ENCODE data around the gene ICE1. TPM values are rescaled to one million over a fixed set of nuclear protein-coding genes. Genes with fewer than 3 reads are reported as not detected.

ICE1 gene
- total RNA-seq, 4 donors from 2014 or later, result 24.5 to 39.9 (median 31.4) TPM

DNA sequence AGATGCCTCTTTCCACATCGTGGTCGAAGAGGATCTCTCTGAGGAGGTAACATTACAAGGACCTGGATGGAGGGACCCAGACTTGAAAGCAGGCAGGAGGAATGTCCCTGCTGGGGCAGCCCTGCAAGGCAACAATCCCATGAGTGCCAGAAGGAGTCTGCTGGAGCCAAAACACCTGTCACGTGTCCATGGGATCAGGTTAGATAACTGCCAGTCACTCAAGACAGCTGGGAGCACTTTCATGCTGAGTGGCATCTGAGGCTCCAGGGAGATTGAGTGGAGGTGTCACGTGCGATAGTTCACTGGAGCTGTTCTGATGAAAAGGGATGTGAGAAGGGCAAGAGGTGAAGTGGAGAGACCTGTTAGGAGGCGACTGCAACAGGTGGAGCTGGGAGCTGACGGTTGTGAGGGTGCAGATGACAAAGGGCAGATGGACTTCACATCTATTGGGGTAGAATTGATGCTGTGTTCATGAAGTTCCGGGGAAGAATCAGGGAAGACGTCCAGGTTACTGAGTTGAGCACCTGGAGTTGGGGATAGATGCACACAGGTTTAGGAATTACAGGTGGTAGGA, 68.4 kb downstream of the ICE1 start:
- no peak for TF ChIP-seq CTCF (IDR thresholded peaks at IDR 0.05; ENCODE audit: low read depth)

DNA sequence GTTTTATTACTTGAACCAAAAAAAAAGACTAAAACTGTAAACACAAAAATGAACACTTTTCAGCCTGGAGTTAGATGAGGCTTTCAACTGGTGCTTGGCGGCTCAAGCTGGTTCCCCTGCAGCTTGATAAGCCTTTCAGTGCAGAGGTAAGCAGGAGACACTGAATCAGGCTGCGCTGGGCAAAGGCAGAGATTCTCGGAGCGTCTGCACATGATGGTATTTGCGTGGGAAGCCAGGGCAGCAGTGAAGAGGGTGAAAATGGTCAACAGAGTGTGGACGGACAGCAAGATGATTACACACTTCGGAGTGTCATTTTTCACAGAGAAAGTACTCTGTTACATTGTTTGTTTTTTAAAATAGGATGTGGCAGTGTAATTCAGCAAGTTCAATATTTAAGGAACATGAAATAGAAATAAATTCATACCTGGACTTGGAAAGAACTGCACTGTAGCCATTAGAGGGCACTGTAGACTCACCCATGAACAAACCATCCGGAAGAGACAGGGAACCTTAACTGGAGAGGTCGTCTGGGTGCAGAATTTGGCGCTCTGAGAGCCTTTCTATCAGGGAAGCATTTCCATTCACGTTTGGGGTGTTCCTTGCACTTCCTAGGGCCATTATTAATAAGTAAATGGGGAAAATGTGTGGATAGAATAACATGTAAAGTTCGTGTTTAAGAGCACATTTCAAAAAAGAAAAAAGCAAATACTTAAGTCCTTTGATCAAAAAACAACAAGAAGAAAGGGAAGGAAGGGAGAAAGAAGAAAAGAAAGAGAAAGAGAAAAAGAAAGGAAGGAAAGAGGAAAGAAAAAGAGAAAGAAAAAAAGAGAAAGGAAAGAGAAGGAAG, 69.8 kb downstream of the ICE1 start:
- TF ChIP-seq CTCF (IDR thresholded peaks at IDR 0.05; ENCODE audit: low read depth), result no peak

DNA sequence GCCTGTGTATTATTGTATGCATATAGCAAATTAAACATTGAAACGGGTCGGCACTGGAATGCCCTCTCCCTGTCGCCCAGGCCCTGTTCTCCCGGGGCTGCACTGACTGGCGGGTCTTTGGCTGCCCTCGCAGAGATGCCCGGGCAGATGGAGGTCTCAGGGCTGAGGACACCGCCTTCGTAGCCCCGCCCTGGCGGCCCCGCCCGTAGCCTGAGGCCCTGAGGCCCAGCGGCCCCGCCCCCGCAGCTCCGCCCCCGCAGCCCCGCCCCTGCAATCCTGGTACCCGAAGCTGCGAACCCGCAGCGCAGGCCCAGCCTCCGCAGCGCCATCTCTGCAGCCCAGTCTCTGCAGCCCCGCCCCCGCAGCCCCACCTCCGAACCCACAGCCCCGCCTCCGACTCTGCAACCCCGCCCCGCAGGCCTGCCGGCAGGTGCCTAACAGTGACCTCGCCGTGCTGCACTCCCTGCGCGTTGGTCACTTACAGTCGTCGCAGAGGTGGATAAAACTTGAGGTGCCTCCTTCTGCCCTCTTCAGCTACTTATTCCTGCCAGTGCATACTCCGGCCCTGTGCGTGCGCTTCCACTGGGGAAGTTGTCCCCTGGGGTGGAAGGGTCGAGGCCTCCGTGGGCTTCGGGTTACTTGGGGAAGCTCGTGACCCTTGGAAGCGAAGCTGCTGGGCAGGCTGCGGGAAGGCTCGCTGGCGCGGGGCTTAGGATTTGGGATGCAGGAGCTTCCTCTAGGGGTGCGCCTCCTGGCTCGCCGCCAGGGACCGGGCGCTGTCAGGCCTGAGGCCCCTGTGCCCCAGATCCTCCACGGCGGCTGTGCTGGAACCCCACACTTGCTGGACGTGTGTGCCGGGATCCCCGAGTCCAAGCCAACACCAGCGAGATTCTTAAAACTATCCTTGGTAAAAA, 72.3 kb downstream of the ICE1 start:
- no peak for TF ChIP-seq CTCF (IDR thresholded peaks at IDR 0.05; ENCODE audit: low read depth)

DNA sequence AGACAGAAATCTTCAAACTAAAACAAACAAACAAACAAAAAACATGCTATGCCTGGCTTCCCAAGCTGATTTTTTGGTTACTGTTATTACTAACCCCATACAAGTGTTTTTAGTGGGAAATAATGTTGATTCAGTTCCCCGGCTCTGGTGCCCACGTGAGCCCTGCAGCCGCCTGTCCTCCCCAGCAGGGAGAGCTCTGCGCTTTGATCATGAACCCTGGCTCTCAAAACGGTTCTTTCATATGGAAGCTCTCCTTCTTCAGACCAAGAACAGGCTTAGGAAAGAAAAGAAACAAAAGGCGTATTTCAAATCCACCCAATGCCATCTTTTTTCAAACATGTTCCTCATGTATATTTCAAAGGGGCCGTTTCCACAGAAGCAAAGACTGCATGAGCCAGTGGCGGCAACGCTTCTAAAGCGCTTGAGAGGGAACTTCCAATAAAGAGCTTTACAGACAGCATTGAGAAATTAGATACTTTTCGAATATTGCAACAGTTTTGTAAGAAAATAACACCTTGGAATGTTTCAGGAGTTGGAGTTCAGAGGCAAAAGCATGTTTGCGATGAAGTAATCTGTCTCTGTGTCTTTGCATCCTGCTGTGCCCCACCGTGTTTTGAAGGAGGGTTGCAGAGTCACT, 74.8 kb downstream of the ICE1 start:
- TF ChIP-seq CTCF (IDR thresholded peaks at IDR 0.05; ENCODE audit: low read depth), result no peak

DNA sequence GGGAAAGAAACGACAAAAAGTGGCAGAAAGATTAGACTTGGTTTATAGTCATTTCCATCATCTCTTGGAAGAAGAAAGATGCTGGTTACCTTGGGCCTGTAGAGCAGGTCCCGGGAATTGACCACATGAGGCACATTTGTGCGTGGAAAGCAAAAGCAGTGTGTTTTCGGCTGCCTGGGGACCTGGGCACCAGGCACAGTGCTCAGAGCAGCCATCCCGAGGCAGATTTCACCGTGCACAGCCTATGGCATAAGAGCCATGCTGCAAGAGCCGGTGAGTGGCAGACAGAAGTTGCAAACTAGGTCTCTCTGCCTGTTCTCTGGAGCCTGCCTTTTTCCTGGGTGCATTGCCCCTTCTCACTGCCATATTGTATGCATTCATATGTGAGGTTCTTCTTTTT, 77.0 kb downstream of the ICE1 start:
- TF ChIP-seq CTCF (IDR thresholded peaks at IDR 0.05; ENCODE audit: low read depth), result no peak

GRCh38 chr5:5504325-5504724, 81.8 kb downstream of the ICE1 start:
- no peak for TF ChIP-seq CTCF (IDR thresholded peaks at IDR 0.05; ENCODE audit: low read depth)
